Measurements from ENCODE around the gene SHISAL1.
"Not testable (repeated sequence)": the region's sequence is repeated elsewhere in the genome, so short reads cannot be mapped to it uniquely, and the experiment has no call there.

Gene SHISAL1

GRCh38 chr22:44332946-44333345 lies 20.2 kb upstream of the SHISAL1 start:
- no peaks in the 10 kb centered on the region for H3K9me3 ChIP-seq (ENCODE audit: low read length)
- H3K9ac ChIP-seq (ENCODE audit: low read length): no peak overlapping the region
- H3K27me3 ChIP-seq (ENCODE audit: control insufficient read depth in 1 of 2, insufficient read depth in 2 of 2, low read length in 2 of 2): peaks cover 0 to 20% of the 10 kb centered on the region in 2 donors
- no peak overlapping the region for H3K27ac ChIP-seq (ENCODE audit: low read depth, low read length)
- no peaks in the 10 kb centered on the region for H3K36me3 ChIP-seq (ENCODE audit: insufficient read depth, low read length)
- H3K4me1 ChIP-seq (ENCODE audit: insufficient read depth, low read length): peaks cover 20% of the 10 kb centered on the region
- H3K4me3 ChIP-seq (ENCODE audit: low read depth in 1 of 2, low read length in 2 of 2): no peak overlapping the region

- H3K4me3 ChIP-seq (ENCODE audit: low read depth in 1 of 2, low read length in 2 of 2): no peak overlapping the region
- H3K9me3 ChIP-seq (ENCODE audit: low read length): no peaks in the 10 kb centered on the region
- H3K9ac ChIP-seq (ENCODE audit: low read length): no peak overlapping the region
- no peak overlapping the region for H3K27ac ChIP-seq (ENCODE audit: low read depth, low read length)
- peaks cover 0 to 20% of the 10 kb centered on the region in 2 donors for H3K27me3 ChIP-seq (ENCODE audit: control insufficient read depth in 1 of 2, insufficient read depth in 2 of 2, low read length in 2 of 2)
- peaks cover 14% of the 10 kb centered on the region for H3K4me1 ChIP-seq (ENCODE audit: insufficient read depth, low read length)
- H3K36me3 ChIP-seq (ENCODE audit: insufficient read depth, low read length): no peaks in the 10 kb centered on the region
Measured at GRCh38 chr22:44331881-44332714, 19.3 kb upstream of the SHISAL1 start.

- H3K27me3 ChIP-seq (ENCODE audit: control insufficient read depth in 1 of 2, insufficient read depth in 2 of 2, low read length in 2 of 2): peaks cover 0 to 20% of the 10 kb centered on the region in 2 donors
- peak overlapping the region; percentile 53 for H3K27ac ChIP-seq (ENCODE audit: low read depth, low read length)
- no peaks in the 10 kb centered on the region for H3K36me3 ChIP-seq (ENCODE audit: insufficient read depth, low read length)
- H3K4me3 ChIP-seq (ENCODE audit: low read depth in 1 of 2, low read length in 2 of 2): peak overlapping the region; percentile 52
- H3K9me3 ChIP-seq (ENCODE audit: low read length): no peaks in the 10 kb centered on the region
- no peak overlapping the region for H3K9ac ChIP-seq (ENCODE audit: low read length)
- H3K4me1 ChIP-seq (ENCODE audit: insufficient read depth, low read length): peaks cover 20% of the 10 kb centered on the region
Measured at GRCh38 chr22:44330744-44331660, 18.3 kb upstream of the SHISAL1 start.

GRCh38 chr22:44330188-44330743 lies 17.5 kb upstream of the SHISAL1 start:
- no peaks in the 10 kb centered on the region for H3K9me3 ChIP-seq (ENCODE audit: low read length)
- H3K4me3 ChIP-seq (ENCODE audit: low read depth in 1 of 2, low read length in 2 of 2): peak overlapping the region in 1 of 2 donors; percentile 12
- H3K27me3 ChIP-seq (ENCODE audit: control insufficient read depth in 1 of 2, insufficient read depth in 2 of 2, low read length in 2 of 2): peaks cover 0 to 20% of the 10 kb centered on the region in 2 donors
- H3K36me3 ChIP-seq (ENCODE audit: insufficient read depth, low read length): no peaks in the 10 kb centered on the region
- H3K4me1 ChIP-seq (ENCODE audit: insufficient read depth, low read length): peaks cover 20% of the 10 kb centered on the region
- peak overlapping the region; percentile 30 for H3K9ac ChIP-seq (ENCODE audit: low read length)
- peak overlapping the region; percentile 53 for H3K27ac ChIP-seq (ENCODE audit: low read depth, low read length)

GRCh38 chr22:44329179-44329796 lies 16.5 kb upstream of the SHISAL1 start:
- Histone ChIP-seq H3K27me3 (ENCODE audit: control insufficient read depth in 1 of 2, insufficient read depth in 2 of 2, low read length in 2 of 2) (peaks cover 0 to 20% of the 10 kb centered on the region in 2 donors), H3K27ac (ENCODE audit: low read depth, low read length) (no peak overlapping the region), H3K9ac (ENCODE audit: low read length) (peak overlapping the region; percentile 30), H3K9me3 (ENCODE audit: low read length) (no peaks in the 10 kb centered on the region), H3K4me1 (ENCODE audit: insufficient read depth, low read length) (peaks cover 20% of the 10 kb centered on the region), H3K36me3 (ENCODE audit: insufficient read depth, low read length) (no peaks in the 10 kb centered on the region), H3K4me3 (ENCODE audit: low read depth in 1 of 2, low read length in 2 of 2) (no peak overlapping the region)

- Histone ChIP-seq H3K4me1 (ENCODE audit: insufficient read depth, low read length) (peaks cover 20% of the 10 kb centered on the region), H3K27ac (ENCODE audit: low read depth, low read length) (no peak overlapping the region), H3K9ac (ENCODE audit: low read length) (no peak overlapping the region), H3K9me3 (ENCODE audit: low read length) (no peaks in the 10 kb centered on the region), H3K27me3 (ENCODE audit: control insufficient read depth in 1 of 2, insufficient read depth in 2 of 2, low read length in 2 of 2) (peaks cover 0 to 19% of the 10 kb centered on the region in 2 donors), H3K36me3 (ENCODE audit: insufficient read depth, low read length) (no peaks in the 10 kb centered on the region), H3K4me3 (ENCODE audit: low read depth in 1 of 2, low read length in 2 of 2) (no peak overlapping the region)
Measured at GRCh38 chr22:44328762-44329161, 16.0 kb upstream of the SHISAL1 start.

- peaks cover 0 to 14% of the 10 kb centered on the region in 2 donors for H3K27me3 ChIP-seq (ENCODE audit: control insufficient read depth in 1 of 2, insufficient read depth in 2 of 2, low read length in 2 of 2)
- no peak overlapping the region for H3K4me3 ChIP-seq (ENCODE audit: low read depth in 1 of 2, low read length in 2 of 2)
- H3K27ac ChIP-seq (ENCODE audit: low read depth, low read length): no peak overlapping the region
- no peaks in the 10 kb centered on the region for H3K36me3 ChIP-seq (ENCODE audit: insufficient read depth, low read length)
- H3K9me3 ChIP-seq (ENCODE audit: low read length): no peaks in the 10 kb centered on the region
- no peak overlapping the region for H3K9ac ChIP-seq (ENCODE audit: low read length)
- H3K4me1 ChIP-seq (ENCODE audit: insufficient read depth, low read length): peaks cover 20% of the 10 kb centered on the region
Measured at GRCh38 chr22:44328326-44328725, 15.6 kb upstream of the SHISAL1 start.

- Histone ChIP-seq H3K4me1 (ENCODE audit: insufficient read depth, low read length) (peaks cover 15% of the 10 kb centered on the region), H3K27me3 (ENCODE audit: control insufficient read depth in 1 of 2, insufficient read depth in 2 of 2, low read length in 2 of 2) (peaks cover 0 to 6% of the 10 kb centered on the region in 2 donors), H3K9me3 (ENCODE audit: low read length) (no peaks in the 10 kb centered on the region), H3K4me3 (ENCODE audit: low read depth in 1 of 2, low read length in 2 of 2) (peak overlapping the region; percentile 48 to 71), H3K27ac (ENCODE audit: low read depth, low read length) (peak overlapping the region; percentile 70), H3K36me3 (ENCODE audit: insufficient read depth, low read length) (no peaks in the 10 kb centered on the region), H3K9ac (ENCODE audit: low read length) (peak overlapping the region; percentile 14)
Measured at GRCh38 chr22:44326491-44326885, 13.7 kb upstream of the SHISAL1 start.

GRCh38 chr22:44325718-44326490 lies 13.2 kb upstream of the SHISAL1 start:
- peak overlapping the region; percentile 48 to 71 for H3K4me3 ChIP-seq (ENCODE audit: low read depth in 1 of 2, low read length in 2 of 2)
- H3K27me3 ChIP-seq (ENCODE audit: control insufficient read depth in 1 of 2, insufficient read depth in 2 of 2, low read length in 2 of 2): peaks cover 0 to 3% of the 10 kb centered on the region in 2 donors
- peaks cover 15% of the 10 kb centered on the region for H3K4me1 ChIP-seq (ENCODE audit: insufficient read depth, low read length)
- peak overlapping the region; percentile 70 for H3K27ac ChIP-seq (ENCODE audit: low read depth, low read length)
- no peaks in the 10 kb centered on the region for H3K9me3 ChIP-seq (ENCODE audit: low read length)
- H3K9ac ChIP-seq (ENCODE audit: low read length): peak overlapping the region; percentile 14
- no peaks in the 10 kb centered on the region for H3K36me3 ChIP-seq (ENCODE audit: insufficient read depth, low read length)

GRCh38 chr22:44323140-44323790 lies 10.5 kb upstream of the SHISAL1 start:
- H3K36me3 ChIP-seq (ENCODE audit: insufficient read depth, low read length); H3K9me3 ChIP-seq (ENCODE audit: low read length); H3K27ac ChIP-seq (ENCODE audit: low read depth, low read length); H3K27me3 ChIP-seq (ENCODE audit: control insufficient read depth in 1 of 2, insufficient read depth in 2 of 2, low read length in 2 of 2); H3K9ac ChIP-seq (ENCODE audit: low read length); H3K4me3 ChIP-seq (ENCODE audit: low read depth in 1 of 2, low read length in 2 of 2); H3K4me1 ChIP-seq (ENCODE audit: insufficient read depth, low read length): not testable (repeated sequence)
